ENCODE data around the gene SVOP. TPM values are rescaled to one million over a fixed set of nuclear protein-coding genes. Genes with fewer than 3 reads are reported as not detected.
A peak's percentile ranks its signal among the peaks of the same experiment; 100 is the strongest.
"Not testable (repeated sequence)": the region's sequence is repeated elsewhere in the genome, so short reads cannot be mapped to it uniquely, and the experiment has no call there.

SVOP gene
- total and polyA plus RNA-seq, 2 donors (not counting 1 experiment from before 2014, with no cell fraction given), result not detected

GRCh38 chr12:109048706-109049105 lies 27.8 kb upstream of the SVOP start:
- H3K36me3 ChIP-seq (ENCODE audit: control insufficient read depth, insufficient read depth, low read length), result not testable (repeated sequence)

GRCh38 chr12:109047081-109047805 lies 26.4 kb upstream of the SVOP start:
- H3K4me3 ChIP-seq (replicated peaks in 1 of 4; ENCODE audit: control extremely low read depth in 1 of 4, insufficient read depth in 1 of 4, low read depth in 3 of 4, low read length in 4 of 4), result no peak overlapping the region
- H3K4me2 ChIP-seq (ENCODE audit: extremely low read depth, insufficient read depth, low read length), result no peak overlapping the region
- no peaks in the 10 kb centered on the region for H3K27me3 ChIP-seq (ENCODE audit: control insufficient read depth, insufficient read depth, low read length)
- TF ChIP-seq CTCF (conservative IDR thresholded peaks at IDR 0.05 in 1 of 2, IDR thresholded peaks at IDR 0.05 in 1 of 2; ENCODE audit: low read depth in 1 of 2, low read length in 2 of 2) (no peak), EZH2 (IDR thresholded peaks at IDR 0.05; ENCODE audit: low read length, missing control alignments) (no peak)
- no peaks in the 10 kb centered on the region for H3K4me1 ChIP-seq (ENCODE audit: control insufficient read depth, extremely low read depth, insufficient read depth, low read length)
- H3K9ac ChIP-seq (ENCODE audit: insufficient read depth, low read length), result no peak overlapping the region
- no peak overlapping the region for H2AFZ ChIP-seq (ENCODE audit: low read length)
- H3K27ac ChIP-seq (ENCODE audit: insufficient read depth, low read length), result no peak overlapping the region
- no peaks in the 10 kb centered on the region for H4K20me1 ChIP-seq (ENCODE audit: control insufficient read depth, extremely low read depth, insufficient read depth, low read length)
- H3K9me3 ChIP-seq (ENCODE audit: control insufficient read depth, insufficient read depth, low read depth, low read length), result no peaks in the 10 kb centered on the region
- H3K36me3 ChIP-seq (ENCODE audit: control insufficient read depth, insufficient read depth, low read length), result no peaks in the 10 kb centered on the region
- H3K79me2 ChIP-seq (ENCODE audit: control insufficient read depth, insufficient read depth, low read length), result no peaks in the 10 kb centered on the region
- DNase-seq (ENCODE audit: low read depth in 2 of 2), result peak in 1 of 2 donors; percentile 28

More at GRCh38 chr12:109048706-109049105, 27.8 kb upstream of the SVOP start:
- H3K27me3 ChIP-seq (ENCODE audit: control insufficient read depth, insufficient read depth, low read length); H3K4me2 ChIP-seq (ENCODE audit: extremely low read depth, insufficient read depth, low read length); H3K27ac ChIP-seq (ENCODE audit: insufficient read depth, low read length); H3K79me2 ChIP-seq (ENCODE audit: control insufficient read depth, insufficient read depth, low read length); H4K20me1 ChIP-seq (ENCODE audit: control insufficient read depth, extremely low read depth, insufficient read depth, low read length); H3K4me3 ChIP-seq (replicated peaks in 1 of 4; ENCODE audit: control extremely low read depth in 1 of 4, insufficient read depth in 1 of 4, low read depth in 3 of 4, low read length in 4 of 4); H3K9ac ChIP-seq (ENCODE audit: insufficient read depth, low read length); H3K4me1 ChIP-seq (ENCODE audit: control insufficient read depth, extremely low read depth, insufficient read depth, low read length); H3K9me3 ChIP-seq (ENCODE audit: control insufficient read depth, insufficient read depth, low read depth, low read length); DNase-seq (ENCODE audit: low read depth in 2 of 2); H2AFZ ChIP-seq (ENCODE audit: low read length): not testable (repeated sequence)

- Histone ChIP-seq H3K27me3 (ENCODE audit: control insufficient read depth, insufficient read depth, low read length) (no peaks in the 10 kb centered on the region), H3K36me3 (ENCODE audit: control insufficient read depth, insufficient read depth, low read length) (no peaks in the 10 kb centered on the region), H3K9me3 (ENCODE audit: control insufficient read depth, insufficient read depth, low read depth, low read length) (no peaks in the 10 kb centered on the region), H3K4me3 (replicated peaks in 1 of 4; ENCODE audit: control extremely low read depth in 1 of 4, insufficient read depth in 1 of 4, low read depth in 3 of 4, low read length in 4 of 4) (no peak overlapping the region), H4K20me1 (ENCODE audit: control insufficient read depth, extremely low read depth, insufficient read depth, low read length) (no peaks in the 10 kb centered on the region), H3K4me1 (ENCODE audit: control insufficient read depth, extremely low read depth, insufficient read depth, low read length) (no peaks in the 10 kb centered on the region), H2AFZ (ENCODE audit: low read length) (no peak overlapping the region), H3K27ac (ENCODE audit: insufficient read depth, low read length) (no peak overlapping the region), H3K79me2 (ENCODE audit: control insufficient read depth, insufficient read depth, low read length) (no peaks in the 10 kb centered on the region), H3K4me2 (ENCODE audit: extremely low read depth, insufficient read depth, low read length) (no peak overlapping the region), H3K9ac (ENCODE audit: insufficient read depth, low read length) (no peak overlapping the region)
- no peak for DNase-seq (ENCODE audit: low read depth in 2 of 2)
- no peak for TF ChIP-seq EZH2 (IDR thresholded peaks at IDR 0.05; ENCODE audit: low read length, missing control alignments)
- TF ChIP-seq CTCF (conservative IDR thresholded peaks at IDR 0.05 in 1 of 2, IDR thresholded peaks at IDR 0.05 in 1 of 2; ENCODE audit: low read depth in 1 of 2, low read length in 2 of 2), result no peak
Observed at GRCh38 chr12:109044241-109044640, 23.4 kb upstream of the SVOP start.
